ENCODE data around the gene SLAMF9. TPM values are rescaled to one million over a fixed set of nuclear protein-coding genes. Genes with fewer than 3 reads are reported as not detected.

The SLAMF9 gene
- total and polyA plus RNA-seq, 2 of the 8 experiments (the other 6 are each of a cell fraction or from before 2014, with no cell fraction given), result not detected

GRCh38 chr1:159928491-159929050 lies 25.5 kb downstream of the SLAMF9 start (continued):
- TF ChIP-seq RFX5 (IDR thresholded peaks at IDR 0.05; ENCODE audit: borderline replicate concordance, low read depth, low read length), result no peak
- TF ChIP-seq CREB1 (IDR thresholded peaks at IDR 0.05), result no peak
- TF ChIP-seq CHD2 (IDR thresholded peaks at IDR 0.05; ENCODE audit: low read length), result no peak
- TF ChIP-seq KDM4A (IDR thresholded peaks at IDR 0.05; ENCODE audit: low read depth, low read length, severe bottlenecking), result no peak
- TF ChIP-seq BRCA1 (IDR thresholded peaks at IDR 0.05; ENCODE audit: low read depth, low read length), result no peak
- no peak for TF ChIP-seq CTCF (IDR thresholded peaks at IDR 0.05; ENCODE audit: control extremely low read depth in 1 of 3, insufficient read depth in 1 of 3, low read depth in 1 of 3, low read length in 3 of 3)
- no peak for TF ChIP-seq TAF1 (IDR thresholded peaks at IDR 0.05; ENCODE audit: low read depth, low read length)
- no peak for TF ChIP-seq TCF12 (IDR thresholded peaks at IDR 0.05; ENCODE audit: low read depth, low read length)

All from H1 (cell line).